ENCODE measurements around the gene MAP1LC3B2.

MAP1LC3B2 gene

GRCh38 chr12:116537101-116537904 is 21.9 kb upstream of the MAP1LC3B2 start:
- in situ Hi-C loops (cut with HindIII; ENCODE audit: low sequenced_read_pairs) = no loop called here

GRCh38 chr12:116538076-116538591 is 21.0 kb upstream of the MAP1LC3B2 start:
- in situ Hi-C loops (cut with HindIII; ENCODE audit: low sequenced_read_pairs) = no loop called here

GRCh38 chr12:116538682-116539305 is 20.4 kb upstream of the MAP1LC3B2 start:
- in situ Hi-C loops (cut with HindIII; ENCODE audit: low sequenced_read_pairs) = no loop called here

DNA sequence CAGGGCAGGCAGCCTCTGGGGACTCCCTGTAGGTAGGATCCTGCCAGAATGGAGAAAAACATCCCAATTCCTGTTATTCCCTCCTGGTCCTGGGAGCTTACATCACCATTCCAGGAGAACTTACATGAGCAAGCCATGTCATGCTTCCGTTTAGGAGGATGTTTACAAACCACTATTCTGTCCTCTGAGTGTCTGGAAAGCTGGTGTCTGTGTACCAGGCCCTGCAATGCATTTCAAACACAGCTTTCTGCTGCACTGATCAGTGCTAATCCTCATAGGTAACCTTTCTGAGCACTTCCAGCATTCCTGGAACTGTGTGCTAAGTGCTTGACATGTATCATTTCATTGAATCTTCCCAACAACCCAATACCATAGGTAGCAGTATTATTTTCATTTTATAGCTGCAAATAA is 19.8 kb upstream of the MAP1LC3B2 start:
- in situ Hi-C loops (cut with HindIII; ENCODE audit: low sequenced_read_pairs) = no loop called here

GRCh38 chr12:116539905-116540482 is 19.2 kb upstream of the MAP1LC3B2 start:
- in situ Hi-C loops (cut with HindIII; ENCODE audit: low sequenced_read_pairs) = no loop called here

GRCh38 chr12:116540622-116541152 is 18.5 kb upstream of the MAP1LC3B2 start:
- in situ Hi-C loops (cut with HindIII; ENCODE audit: low sequenced_read_pairs) = no loop called here

DNA sequence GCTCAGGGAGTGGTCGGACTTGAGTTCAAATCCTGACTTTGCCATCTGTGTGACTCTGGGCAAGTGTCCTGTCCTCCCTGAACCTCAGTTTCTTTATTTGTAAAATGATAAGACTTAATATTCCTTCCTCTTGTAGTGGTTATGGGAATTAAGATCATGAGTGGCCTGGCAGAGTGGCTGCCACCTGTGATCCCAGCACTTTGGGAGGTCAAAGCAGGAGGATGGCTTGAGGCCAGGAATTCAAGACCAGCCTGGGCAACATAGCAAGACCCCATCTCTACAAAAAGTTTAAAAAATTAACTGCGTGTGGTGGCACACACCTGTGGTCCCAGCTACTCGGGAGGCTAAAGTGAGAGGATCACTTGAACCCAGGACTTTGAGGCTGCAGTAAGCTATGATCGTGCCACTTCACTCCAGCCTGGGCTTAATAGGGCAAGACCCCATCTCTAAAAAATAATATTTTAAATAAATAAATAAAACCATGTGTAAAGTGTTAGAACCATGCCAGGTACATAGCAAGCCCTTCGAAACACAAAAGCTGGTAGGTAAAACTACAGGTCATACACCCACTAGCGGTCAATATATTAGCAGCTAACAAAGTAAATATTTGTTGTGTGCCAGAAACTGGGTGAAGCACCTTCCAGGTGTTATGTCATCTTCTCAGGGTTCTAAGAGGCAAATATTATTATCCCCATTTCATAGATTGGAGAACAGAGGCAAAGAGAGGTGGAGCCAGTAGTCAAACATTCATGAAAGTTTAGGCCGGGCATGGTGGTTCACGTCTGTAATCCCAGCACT is 17.4 kb upstream of the MAP1LC3B2 start:
- in situ Hi-C loops (cut with HindIII; ENCODE audit: low sequenced_read_pairs) = no loop called here

DNA sequence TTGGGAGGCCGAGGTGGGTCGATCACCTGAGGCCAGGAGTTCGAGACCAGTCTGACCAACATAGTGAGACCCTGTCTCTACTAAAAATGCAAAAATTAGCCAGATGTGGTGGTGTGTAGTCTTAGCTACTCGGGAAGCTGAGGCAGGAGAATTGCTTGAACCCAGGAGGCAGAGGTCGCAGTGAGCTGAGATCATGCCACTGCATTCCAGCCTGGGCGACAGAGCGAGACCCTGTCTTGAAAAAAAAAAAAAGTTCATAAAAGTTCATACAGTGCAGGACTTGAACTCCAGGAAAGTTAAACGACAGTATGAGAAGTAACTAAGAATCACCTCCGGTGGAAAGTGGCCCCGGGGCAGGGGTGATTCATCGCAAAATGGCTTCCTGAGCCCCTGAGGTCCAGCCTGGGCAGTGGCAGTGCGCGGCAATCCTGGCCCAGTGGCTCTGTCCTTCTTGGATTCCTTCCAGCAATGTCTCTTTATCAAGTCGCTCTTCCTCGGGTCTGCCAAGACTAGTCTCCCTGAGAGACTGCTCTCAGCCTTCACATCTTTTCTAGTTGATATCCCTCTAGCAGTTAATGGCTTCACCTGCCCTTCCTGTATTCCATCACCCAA is 16.7 kb upstream of the MAP1LC3B2 start:
- in situ Hi-C loops (cut with HindIII; ENCODE audit: low sequenced_read_pairs) = no loop called here

GRCh38 chr12:116544656-116545055 is 14.5 kb upstream of the MAP1LC3B2 start:
- in situ Hi-C loops (cut with HindIII; ENCODE audit: low sequenced_read_pairs) = no loop called here

- in situ Hi-C loops (cut with HindIII; ENCODE audit: low sequenced_read_pairs) = no loop called here
These were observed 14.0 kb upstream of the MAP1LC3B2 start for GRCh38 chr12:116545144-116545543.

DNA sequence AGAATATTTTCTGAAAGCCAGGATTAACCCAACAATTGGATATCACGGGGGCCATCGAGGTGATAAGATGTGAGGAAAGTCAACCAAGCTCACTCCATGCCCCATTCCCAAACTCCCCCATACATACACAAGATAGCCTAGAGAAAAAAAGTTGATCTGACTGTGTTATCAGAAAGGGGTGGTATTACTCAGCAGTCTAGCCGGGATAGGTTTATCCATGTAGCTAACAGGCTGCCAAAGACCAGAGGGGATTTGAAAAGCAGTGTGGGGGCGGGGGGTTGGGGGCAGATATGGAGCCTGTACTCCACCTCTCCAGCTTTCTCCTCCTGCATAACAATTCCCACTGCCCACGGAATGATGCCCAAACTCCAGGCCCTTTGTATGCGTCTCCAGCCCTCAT is 13.2 kb upstream of the MAP1LC3B2 start:
- in situ Hi-C loops (cut with HindIII; ENCODE audit: low sequenced_read_pairs) = no loop called here

DNA sequence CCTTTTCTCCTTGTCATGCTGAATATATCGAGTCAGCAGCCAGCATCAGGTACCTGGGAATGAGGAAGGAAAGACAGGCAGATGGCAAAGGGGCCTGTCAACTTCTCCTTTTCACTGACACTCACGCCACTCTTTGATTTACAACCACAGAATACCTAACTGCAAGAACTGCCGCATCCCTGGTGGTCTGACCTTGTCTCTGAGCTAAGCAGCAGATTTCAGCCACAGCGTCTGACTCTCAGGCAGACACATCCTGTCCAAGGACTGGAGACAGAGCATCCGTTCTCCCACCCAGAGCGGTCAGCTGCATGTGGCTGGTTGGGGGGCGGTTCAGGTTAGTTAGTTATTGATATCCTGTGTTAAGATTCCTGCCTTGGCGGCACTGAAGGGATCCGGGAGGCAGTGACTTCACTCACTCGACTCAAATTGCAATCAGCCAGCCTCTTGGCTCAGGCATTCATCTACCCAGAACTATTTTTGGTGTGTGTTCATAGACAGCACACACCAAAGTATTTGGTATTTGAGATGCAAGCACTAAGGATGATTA is 11.2 kb upstream of the MAP1LC3B2 start:
- in situ Hi-C loops (cut with HindIII; ENCODE audit: low sequenced_read_pairs) = no loop called here

DNA sequence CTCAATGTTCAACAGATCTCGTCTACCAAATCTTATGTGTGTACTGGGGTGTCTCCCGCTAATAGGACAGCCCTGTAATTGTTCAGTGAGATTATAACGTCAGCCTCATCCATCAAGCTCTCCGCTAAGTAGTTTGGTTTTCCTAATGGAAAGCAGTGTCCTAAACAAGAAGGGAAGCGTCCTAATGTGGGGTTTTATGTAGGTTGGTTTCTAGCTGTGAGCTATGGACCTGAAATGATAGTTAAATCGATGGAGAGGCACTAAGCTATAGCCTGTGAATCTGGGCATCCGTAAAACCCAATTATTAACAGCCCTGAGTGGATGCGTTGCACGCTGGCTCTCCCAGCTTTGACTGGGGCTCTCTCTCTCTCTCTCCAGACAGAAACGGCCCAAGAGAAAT is 9.2 kb upstream of the MAP1LC3B2 start:
- in situ Hi-C loops (cut with HindIII; ENCODE audit: low sequenced_read_pairs) = no loop called here

- in situ Hi-C loops (cut with HindIII; ENCODE audit: low sequenced_read_pairs) = no loop called here
These were observed 8.0 kb upstream of the MAP1LC3B2 start for GRCh38 chr12:116551151-116551550.

- in situ Hi-C loops (cut with HindIII; ENCODE audit: low sequenced_read_pairs) = no loop called here
These were observed 7.6 kb upstream of the MAP1LC3B2 start for GRCh38 chr12:116551619-116551951.

- in situ Hi-C loops (cut with HindIII; ENCODE audit: low sequenced_read_pairs) = no loop called here
These were observed 7.0 kb upstream of the MAP1LC3B2 start for GRCh38 chr12:116551952-116552772.

- in situ Hi-C loops (cut with HindIII; ENCODE audit: low sequenced_read_pairs) = no loop called here
These were observed 6.3 kb upstream of the MAP1LC3B2 start for GRCh38 chr12:116552773-116553373.

- in situ Hi-C loops (cut with HindIII; ENCODE audit: low sequenced_read_pairs) = no loop called here
These were observed 2.7 kb upstream of the MAP1LC3B2 start for GRCh38 chr12:116556356-116556952.

All from DLD1 (cell line).